ENCODE measurements around the gene LSM3. TPM values are rescaled to one million over a fixed set of nuclear protein-coding genes. Genes with fewer than 3 reads are reported as not detected.
A peak's percentile ranks its signal among the peaks of the same experiment; 100 is the strongest.
"Not testable (repeated sequence)": the region's sequence is repeated elsewhere in the genome, so short reads cannot be mapped to it uniquely, and the experiment has no call there.

LSM3 gene
- total RNA-seq, 1 experiment from 2014 or later, result 23.0 TPM

DNA sequence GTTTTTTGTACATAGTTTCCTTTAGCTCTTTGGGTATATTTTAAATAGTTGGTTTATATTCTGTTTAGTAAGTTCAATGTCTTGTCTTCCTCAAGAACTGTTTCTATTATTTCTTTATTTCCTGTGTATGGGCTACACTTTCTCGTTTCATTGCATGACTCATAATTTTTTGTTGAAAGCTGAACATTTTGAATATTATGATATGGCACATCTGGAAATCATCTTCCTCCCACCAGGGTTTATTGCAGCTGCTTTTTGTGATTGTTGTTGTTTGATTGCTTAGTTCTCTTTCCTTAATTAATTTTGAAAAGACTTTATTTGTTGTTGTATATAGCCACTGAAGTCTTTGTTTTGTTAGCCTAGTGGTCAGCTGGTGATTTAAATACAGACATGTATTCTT, 43.8 kb downstream of the LSM3 start:
- DNase-seq (ENCODE audit: low read depth), result no peak

- DNase-seq (ENCODE audit: low read depth), result peak; percentile 46
These were observed 44.4 kb downstream of the LSM3 start for GRCh38 chr3:14222900-14223594.

GRCh38 chr3:14223595-14223994, 45.0 kb downstream of the LSM3 start:
- peak; percentile 55 for DNase-seq (ENCODE audit: low read depth)

DNA sequence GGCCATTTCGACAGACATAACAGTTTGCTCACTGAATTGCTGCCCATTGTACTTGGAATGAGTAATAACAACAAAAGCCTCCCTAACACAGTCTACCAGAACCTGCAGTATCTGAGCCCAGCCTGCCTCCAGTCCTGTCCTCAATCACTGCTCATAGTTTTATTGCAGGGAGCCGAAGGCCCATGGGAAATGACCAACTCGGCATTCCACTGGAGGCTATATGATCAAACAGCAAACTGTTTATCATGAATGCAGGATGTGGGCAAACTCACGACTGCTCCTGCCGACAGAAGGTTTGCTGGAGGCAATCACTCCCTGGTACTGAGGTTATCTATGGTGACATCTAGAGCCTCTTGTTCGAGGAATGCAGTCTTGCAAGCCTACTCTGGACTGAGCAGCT, 46.3 kb downstream of the LSM3 start:
- DNase-seq (ENCODE audit: low read depth), result peak; percentile 84

DNA sequence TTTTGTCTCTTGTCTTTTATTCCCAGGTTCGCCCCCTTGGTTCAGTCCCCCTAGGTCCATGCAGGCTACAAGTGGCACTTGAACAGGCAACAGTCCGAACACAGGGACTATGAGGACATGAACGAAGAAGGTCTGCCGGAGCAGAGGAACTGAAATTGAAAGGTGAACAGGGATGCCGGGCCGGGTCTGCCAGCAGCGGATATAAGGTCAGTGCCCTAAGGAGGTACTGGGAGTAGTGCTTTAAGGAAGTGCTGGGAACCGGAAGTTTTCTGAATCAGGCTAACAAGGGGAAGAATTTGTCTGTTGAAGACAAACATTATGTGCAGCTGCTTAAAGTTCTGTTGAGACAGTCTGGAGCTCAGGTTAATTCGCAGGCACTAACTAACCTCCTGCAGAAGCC, 46.8 kb downstream of the LSM3 start:
- peak; percentile 48 for DNase-seq (ENCODE audit: low read depth)

- DNase-seq (ENCODE audit: low read depth), result not testable (repeated sequence)
These were observed 47.7 kb downstream of the LSM3 start for GRCh38 chr3:14226351-14226750.

DNA sequence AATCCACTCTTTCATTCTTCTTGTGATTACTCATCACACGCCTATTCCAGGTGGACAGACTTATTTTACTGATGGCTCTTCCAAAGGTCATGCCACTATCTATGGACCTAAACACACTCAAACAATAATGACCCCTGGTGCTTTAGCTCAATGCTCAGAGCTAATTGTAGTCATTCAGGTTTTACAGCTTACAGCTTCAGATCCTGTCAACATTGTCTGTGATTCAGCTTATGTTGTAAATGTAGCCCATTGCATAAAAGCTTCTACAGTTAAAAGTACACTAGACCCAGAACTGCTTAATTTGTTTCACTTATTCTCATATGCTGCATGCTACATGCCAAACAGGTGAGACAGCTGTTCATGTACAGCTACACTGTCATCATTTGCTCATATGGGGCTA, 49.2 kb downstream of the LSM3 start:
- DNase-seq (ENCODE audit: low read depth), result no peak

DNA sequence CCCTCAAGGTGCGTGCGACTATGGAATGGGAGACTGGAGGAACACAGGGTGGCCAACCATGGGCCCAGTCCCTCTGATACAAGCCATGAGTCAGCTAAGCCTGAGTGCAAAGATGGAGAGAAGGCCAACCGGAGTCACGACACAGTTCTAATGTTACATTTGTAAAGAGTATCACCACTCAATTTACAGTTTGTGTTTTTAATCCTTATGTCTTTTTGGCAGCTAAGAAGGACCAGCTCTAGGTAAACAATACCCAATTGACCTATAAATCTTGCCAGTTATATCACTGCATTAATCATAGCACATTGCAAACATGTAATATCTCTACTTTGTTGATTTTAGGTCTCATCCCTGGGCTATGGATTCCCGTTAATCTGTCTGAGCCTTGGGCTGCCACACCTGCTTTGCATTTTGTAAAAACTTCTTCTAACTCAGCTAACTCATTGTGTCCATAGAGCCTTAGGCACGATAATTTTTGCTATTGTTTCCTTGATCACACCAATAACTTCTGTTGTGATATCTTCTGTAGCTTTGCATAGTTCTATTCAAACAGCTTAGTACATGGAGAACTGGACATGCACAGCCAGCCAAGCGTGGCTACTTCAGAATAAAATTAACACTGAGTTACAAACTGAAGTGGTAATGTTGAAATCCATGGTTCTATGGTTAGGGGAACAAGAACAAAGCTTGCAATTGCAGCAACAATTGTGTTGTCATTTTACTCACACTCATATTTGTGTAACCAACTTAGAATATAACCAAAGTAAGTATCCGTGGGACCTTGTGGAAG, 50.3 kb downstream of the LSM3 start:
- peak; percentile 42 for DNase-seq (ENCODE audit: low read depth)

GRCh38 chr3:14229695-14230094, 51.1 kb downstream of the LSM3 start:
- not testable (repeated sequence) for DNase-seq (ENCODE audit: low read depth)

- DNase-seq (ENCODE audit: low read depth), result no peak
These were observed 52.1 kb downstream of the LSM3 start for GRCh38 chr3:14230729-14231128.

GRCh38 chr3:14231145-14231990, 52.8 kb downstream of the LSM3 start:
- DNase-seq (ENCODE audit: low read depth), result no peak

- DNase-seq (ENCODE audit: low read depth), result no peak
These were observed 53.4 kb downstream of the LSM3 start for GRCh38 chr3:14231998-14232501.

GRCh38 chr3:14234251-14235002, 55.8 kb downstream of the LSM3 start:
- peak; percentile 64 for DNase-seq (ENCODE audit: low read depth)

DNA sequence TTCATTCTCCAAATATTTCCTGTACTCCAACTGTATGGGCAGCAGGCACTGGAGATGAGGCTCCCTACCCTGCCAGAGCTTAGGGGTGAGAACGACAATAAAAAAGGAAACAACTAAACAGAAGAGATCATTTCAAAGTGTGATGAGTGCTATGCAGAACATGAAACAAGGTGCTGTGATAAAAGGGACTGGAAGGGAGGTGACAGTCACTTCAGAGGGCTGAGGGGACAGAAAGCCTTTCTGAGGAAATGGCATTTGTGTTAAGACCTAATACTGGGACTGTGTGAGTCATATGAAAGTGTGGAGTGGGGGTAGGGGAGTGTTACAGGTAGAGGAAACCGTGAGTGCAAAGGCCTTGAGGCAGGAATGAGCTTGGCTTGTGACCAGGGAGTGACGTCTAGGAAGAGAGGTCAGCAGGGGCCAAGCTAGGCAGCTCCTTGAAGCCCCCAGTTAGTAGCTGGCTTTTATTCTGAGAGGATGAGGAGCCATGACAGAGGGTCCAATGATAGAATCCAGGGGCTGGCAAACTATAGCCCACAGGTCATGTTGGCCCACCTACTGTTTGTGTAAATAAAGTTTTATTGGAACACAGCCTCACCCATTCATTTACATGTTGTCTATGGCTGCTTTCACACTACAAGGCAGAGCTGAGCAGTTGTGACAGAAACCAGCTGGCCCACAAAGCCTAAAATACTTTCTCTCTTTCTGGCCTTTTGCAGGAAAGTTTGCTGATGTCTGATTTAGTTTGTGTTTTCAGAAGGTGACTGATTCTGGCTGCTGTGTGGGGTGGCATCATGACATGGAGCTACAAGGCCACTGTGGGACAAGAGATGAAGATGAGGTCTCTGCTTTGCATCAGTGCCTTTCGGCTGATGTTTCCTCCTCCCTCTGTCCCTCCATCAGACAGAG, 56.6 kb downstream of the LSM3 start:
- no peak for DNase-seq (ENCODE audit: low read depth)

- no peak for DNase-seq (ENCODE audit: low read depth)
These were observed 57.3 kb downstream of the LSM3 start for GRCh38 chr3:14235912-14236295.

GRCh38 chr3:14236902-14237301, 58.3 kb downstream of the LSM3 start:
- no peak for DNase-seq (ENCODE audit: low read depth)

- DNase-seq (ENCODE audit: low read depth), result no peak
These were observed 58.8 kb downstream of the LSM3 start for GRCh38 chr3:14237457-14237856.

GRCh38 chr3:14238356-14238755, 59.7 kb downstream of the LSM3 start:
- no peak for DNase-seq (ENCODE audit: low read depth)

DNA sequence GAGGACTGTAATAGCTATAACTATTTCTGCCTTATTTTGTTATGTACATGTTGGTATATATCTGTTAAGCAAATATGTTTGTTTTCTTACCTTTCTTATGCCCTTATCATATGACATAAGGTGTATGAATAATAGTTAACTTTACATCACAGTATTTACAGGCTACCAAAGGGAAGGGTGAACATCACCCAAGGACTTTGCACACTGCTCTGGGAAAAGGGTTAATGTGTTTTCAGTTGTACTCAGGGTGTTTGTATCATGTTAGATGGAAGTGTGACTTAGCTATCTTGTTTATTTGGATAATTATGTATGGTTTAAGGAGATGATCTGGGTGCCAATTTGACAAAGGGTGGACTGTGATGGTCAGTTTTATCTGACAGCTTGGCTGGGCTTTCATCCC, 60.3 kb downstream of the LSM3 start:
- DNase-seq (ENCODE audit: low read depth), result no peak

DNA sequence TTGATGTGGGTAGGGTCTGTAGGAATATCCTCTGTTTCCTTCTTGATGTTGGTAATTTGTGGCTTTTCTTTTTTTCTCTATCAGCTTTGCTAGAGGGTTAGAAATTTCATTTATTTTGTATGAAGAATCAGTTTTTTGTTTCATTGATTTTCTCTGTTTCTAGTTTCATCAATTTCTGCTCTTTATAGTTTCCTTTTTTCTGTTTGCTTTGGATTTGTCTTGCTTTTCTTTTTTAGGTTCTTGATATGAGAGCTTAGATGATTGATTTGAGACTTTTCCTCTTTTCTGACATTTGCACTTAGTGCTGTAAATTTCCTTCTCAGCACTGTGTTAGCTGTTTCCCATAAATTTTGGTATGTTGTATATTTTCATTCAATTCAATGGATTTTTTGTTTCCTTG, 61.3 kb downstream of the LSM3 start:
- no peak for DNase-seq (ENCODE audit: low read depth)
